ENCODE data around the gene DBNDD2.

The DBNDD2 gene

GRCh38 chr20:45449528-45449927 is 41.4 kb downstream of the DBNDD2 start:
- DNase-seq (ENCODE audit: low spot score): no peak

GRCh38 chr20:45450097-45450818 is 42.2 kb downstream of the DBNDD2 start:
- DNase-seq (ENCODE audit: low spot score): peak; percentile 77

GRCh38 chr20:45452238-45452637 is 44.1 kb downstream of the DBNDD2 start:
- DNase-seq (ENCODE audit: low spot score): no peak

GRCh38 chr20:45452772-45453691 is 44.9 kb downstream of the DBNDD2 start:
- DNase-seq (ENCODE audit: low spot score): no peak

- no peak for DNase-seq (ENCODE audit: low spot score)
These were observed 48.5 kb downstream of the DBNDD2 start for GRCh38 chr20:45456632-45457031.

GRCh38 chr20:45459606-45460005 is 51.5 kb downstream of the DBNDD2 start:
- DNase-seq (ENCODE audit: low spot score): no peak
